Activated CD4-positive, alpha-beta T cell treated with anti-CD3 and anti-CD28 coated beads, Interleukin-2, amount 10 ng/mL, durations not matched to agents 24 days and 14 days (primary cell): Measurements from ENCODE around the gene GABBR2. TPM values are rescaled to one million over a fixed set of nuclear protein-coding genes. Genes with fewer than 3 reads are reported as not detected.

Source experiments
- DNase-seq: peaks from one replicate; pipeline ENCODE4 v3.0.0; 2022
- H3K27ac Mint-ChIP-seq: one replicate; pipeline ENCODE4 v1.8.0; 2022; ENCODE audit warnings: mild to moderate bottlenecking, mixed read lengths
- H3K27me3 Mint-ChIP-seq: one replicate; pipeline ENCODE4 v1.8.0; 2022; ENCODE audit warnings: mixed read lengths
- H3K36me3 Mint-ChIP-seq: one replicate; pipeline ENCODE4 v1.8.0; 2022; ENCODE audit warnings: low read depth, mild to moderate bottlenecking, mixed read lengths
- H3K4me1 Mint-ChIP-seq: one replicate; pipeline ENCODE4 v1.8.0; 2021; ENCODE audit warnings: mixed read lengths
- H3K4me3 Mint-ChIP-seq: one replicate; pipeline ENCODE4 v1.8.0; 2022; ENCODE audit warnings: mild to moderate bottlenecking, moderate library complexity, mixed read lengths
- H3K9me3 Mint-ChIP-seq: one replicate; pipeline ENCODE4 v1.8.0; 2021; ENCODE audit warnings: mixed read lengths
- intact Hi-C: fragments of 100-400 bp; cut with micrococcal nuclease; formaldehyde crosslinking; loops from one replicate; pipeline ENCODE4 v1.15.1; 2023
- total RNA-seq: library from RNA; stranded (reverse); gene quantifications from 2 replicates; pipeline ENCODE4 v1.2.3, GENCODE V29; 2022

Gene GABBR2
- total RNA-seq, 1 donor from 2014 or later: not detected

GRCh38 chr9:98565152-98566135 lies 143.3 kb downstream of the GABBR2 start:
- Mint-ChIP-seq H3K27ac (no peak overlapping the region), H3K36me3 (no peaks in the 10 kb centered on the region), H3K9me3 (no peaks in the 10 kb centered on the region), H3K4me3 (no peak overlapping the region), H3K4me1 (no peaks in the 10 kb centered on the region), H3K27me3 (peaks cover 6% of the 10 kb centered on the region)
- no peak for DNase-seq
- intact Hi-C loops: no loop called here

- Mint-ChIP-seq H3K27ac (no peak overlapping the region), H3K9me3 (no peaks in the 10 kb centered on the region), H3K4me1 (no peaks in the 10 kb centered on the region), H3K4me3 (no peak overlapping the region), H3K36me3 (no peaks in the 10 kb centered on the region), H3K27me3 (peaks cover 8% of the 10 kb centered on the region)
- intact Hi-C loops: no loop called here
- DNase-seq: no peak
These were observed 144.0 kb downstream of the GABBR2 start for GRCh38 chr9:98564714-98565113.

- Mint-ChIP-seq H3K36me3 (no peaks in the 10 kb centered on the region), H3K27ac (no peak overlapping the region), H3K4me3 (no peak overlapping the region), H3K27me3 (peaks cover 9% of the 10 kb centered on the region), H3K4me1 (no peaks in the 10 kb centered on the region), H3K9me3 (no peaks in the 10 kb centered on the region)
- intact Hi-C loops: no loop called here
- no peak for DNase-seq
These were observed 144.7 kb downstream of the GABBR2 start for GRCh38 chr9:98563988-98564387.

- H3K9me3 Mint-ChIP-seq: no peaks in the 10 kb centered on the region
- intact Hi-C loops: no loop called here
- no peak overlapping the region for H3K4me3 Mint-ChIP-seq
- no peaks in the 10 kb centered on the region for H3K36me3 Mint-ChIP-seq
- no peak for DNase-seq
- no peaks in the 10 kb centered on the region for H3K4me1 Mint-ChIP-seq
- H3K27ac Mint-ChIP-seq: no peak overlapping the region
- peaks cover 12% of the 10 kb centered on the region for H3K27me3 Mint-ChIP-seq
These were observed 145.4 kb downstream of the GABBR2 start for GRCh38 chr9:98563212-98563907.

GRCh38 chr9:98559561-98559960 lies 149.2 kb downstream of the GABBR2 start:
- no peak overlapping the region for H3K4me3 Mint-ChIP-seq
- H3K4me1 Mint-ChIP-seq: no peaks in the 10 kb centered on the region
- no peaks in the 10 kb centered on the region for H3K9me3 Mint-ChIP-seq
- intact Hi-C loops: no loop called here
- no peak overlapping the region for H3K27ac Mint-ChIP-seq
- no peaks in the 10 kb centered on the region for H3K36me3 Mint-ChIP-seq
- H3K27me3 Mint-ChIP-seq: peaks cover 8% of the 10 kb centered on the region
- DNase-seq: no peak

- DNase-seq: no peak
- intact Hi-C loops: no loop called here
- Mint-ChIP-seq H3K4me1 (no peaks in the 10 kb centered on the region), H3K27ac (no peak overlapping the region), H3K9me3 (no peaks in the 10 kb centered on the region), H3K36me3 (no peaks in the 10 kb centered on the region), H3K27me3 (peaks cover 8% of the 10 kb centered on the region), H3K4me3 (no peak overlapping the region)
These were observed 150.2 kb downstream of the GABBR2 start for GRCh38 chr9:98558575-98558974.

GRCh38 chr9:98556511-98556910 lies 152.2 kb downstream of the GABBR2 start:
- Mint-ChIP-seq H3K4me3 (no peak overlapping the region), H3K4me1 (no peaks in the 10 kb centered on the region), H3K27ac (no peak overlapping the region), H3K9me3 (no peaks in the 10 kb centered on the region), H3K36me3 (no peaks in the 10 kb centered on the region), H3K27me3 (peaks cover 6% of the 10 kb centered on the region)
- no peak for DNase-seq
- intact Hi-C loops: no loop called here

- intact Hi-C loops: no loop called here
- no peak overlapping the region for H3K27ac Mint-ChIP-seq
- H3K36me3 Mint-ChIP-seq: no peaks in the 10 kb centered on the region
- H3K27me3 Mint-ChIP-seq: peaks cover 6% of the 10 kb centered on the region
- no peaks in the 10 kb centered on the region for H3K9me3 Mint-ChIP-seq
- H3K4me3 Mint-ChIP-seq: no peak overlapping the region
- no peaks in the 10 kb centered on the region for H3K4me1 Mint-ChIP-seq
- DNase-seq: no peak
These were observed 152.9 kb downstream of the GABBR2 start for GRCh38 chr9:98555651-98556465.

- H3K4me1 Mint-ChIP-seq: no peaks in the 10 kb centered on the region
- H3K36me3 Mint-ChIP-seq: no peaks in the 10 kb centered on the region
- intact Hi-C loops: no loop called here
- peaks cover 5% of the 10 kb centered on the region for H3K27me3 Mint-ChIP-seq
- DNase-seq: no peak
- no peaks in the 10 kb centered on the region for H3K9me3 Mint-ChIP-seq
- no peak overlapping the region for H3K4me3 Mint-ChIP-seq
- no peak overlapping the region for H3K27ac Mint-ChIP-seq
These were observed 154.0 kb downstream of the GABBR2 start for GRCh38 chr9:98554752-98555151.

GRCh38 chr9:98552331-98552730 lies 156.4 kb downstream of the GABBR2 start:
- Mint-ChIP-seq H3K36me3 (no peaks in the 10 kb centered on the region), H3K9me3 (no peaks in the 10 kb centered on the region), H3K27ac (no peak overlapping the region), H3K4me3 (no peak overlapping the region), H3K4me1 (no peaks in the 10 kb centered on the region), H3K27me3 (peaks cover 10% of the 10 kb centered on the region)
- no peak for DNase-seq
- intact Hi-C loops: no loop called here

GRCh38 chr9:98551511-98552286 lies 157.0 kb downstream of the GABBR2 start:
- H3K4me3 Mint-ChIP-seq: no peak overlapping the region
- no peak for DNase-seq
- intact Hi-C loops: no loop called here
- no peaks in the 10 kb centered on the region for H3K9me3 Mint-ChIP-seq
- H3K27me3 Mint-ChIP-seq: peaks cover 12% of the 10 kb centered on the region
- H3K27ac Mint-ChIP-seq: no peak overlapping the region
- no peaks in the 10 kb centered on the region for H3K36me3 Mint-ChIP-seq
- no peaks in the 10 kb centered on the region for H3K4me1 Mint-ChIP-seq

GRCh38 chr9:98550206-98550820 lies 158.4 kb downstream of the GABBR2 start:
- Mint-ChIP-seq H3K4me3 (no peak overlapping the region), H3K27ac (no peak overlapping the region), H3K4me1 (no peaks in the 10 kb centered on the region), H3K36me3 (no peaks in the 10 kb centered on the region), H3K9me3 (no peaks in the 10 kb centered on the region), H3K27me3 (peaks cover 18% of the 10 kb centered on the region)
- intact Hi-C loops: no loop called here
- DNase-seq: no peak

GRCh38 chr9:98549401-98549800 lies 159.3 kb downstream of the GABBR2 start:
- H3K27ac Mint-ChIP-seq: no peak overlapping the region
- intact Hi-C loops: no loop called here
- no peaks in the 10 kb centered on the region for H3K9me3 Mint-ChIP-seq
- no peak overlapping the region for H3K4me3 Mint-ChIP-seq
- peaks cover 19% of the 10 kb centered on the region for H3K27me3 Mint-ChIP-seq
- H3K36me3 Mint-ChIP-seq: no peaks in the 10 kb centered on the region
- DNase-seq: no peak
- H3K4me1 Mint-ChIP-seq: no peaks in the 10 kb centered on the region
